Spleen (tissue), 7 donors: Measurements from ENCODE around the gene ZFYVE26.

Experiments used
- POLR2AphosphoS5 ChIP-seq, 3 donors: sonication (generic); formaldehyde crosslinking; IDR thresholded peaks; one replicate each; pipeline ENCODE4 v1.5.1; 2017; ENCODE audit warnings: antibody characterized with exemption in 3 of 3
- TF ChIP-seq, protein P1 (sequence below), 11 experiments: fragments of 200-600 bp in 7 of 11; fragments of 450-650 bp in 4 of 11; sonication (generic) in 4 of 11; IDR thresholded peaks in 8 of 11; conservative IDR thresholded peaks in 3 of 11; 1 replicate in 7 of 11; 2 replicates in 4 of 11; pipeline versions ENCODE4 v1.4.0 to v1.8.0; 2016 to 2021; ENCODE audit warnings: antibody characterized with exemption in 11 of 11, inconsistent platforms in 4 of 11, mild to moderate bottlenecking in 1 of 11
- donor health status: DM: no; HTN: no; CAD: no; lungs with moderate emphysema.
- donor health status: DM: no; HTN: no; CAD: no.
- donor health status: DM: no; HTN: no; CAD: no.

- TF ChIP-seq, protein P1, sequence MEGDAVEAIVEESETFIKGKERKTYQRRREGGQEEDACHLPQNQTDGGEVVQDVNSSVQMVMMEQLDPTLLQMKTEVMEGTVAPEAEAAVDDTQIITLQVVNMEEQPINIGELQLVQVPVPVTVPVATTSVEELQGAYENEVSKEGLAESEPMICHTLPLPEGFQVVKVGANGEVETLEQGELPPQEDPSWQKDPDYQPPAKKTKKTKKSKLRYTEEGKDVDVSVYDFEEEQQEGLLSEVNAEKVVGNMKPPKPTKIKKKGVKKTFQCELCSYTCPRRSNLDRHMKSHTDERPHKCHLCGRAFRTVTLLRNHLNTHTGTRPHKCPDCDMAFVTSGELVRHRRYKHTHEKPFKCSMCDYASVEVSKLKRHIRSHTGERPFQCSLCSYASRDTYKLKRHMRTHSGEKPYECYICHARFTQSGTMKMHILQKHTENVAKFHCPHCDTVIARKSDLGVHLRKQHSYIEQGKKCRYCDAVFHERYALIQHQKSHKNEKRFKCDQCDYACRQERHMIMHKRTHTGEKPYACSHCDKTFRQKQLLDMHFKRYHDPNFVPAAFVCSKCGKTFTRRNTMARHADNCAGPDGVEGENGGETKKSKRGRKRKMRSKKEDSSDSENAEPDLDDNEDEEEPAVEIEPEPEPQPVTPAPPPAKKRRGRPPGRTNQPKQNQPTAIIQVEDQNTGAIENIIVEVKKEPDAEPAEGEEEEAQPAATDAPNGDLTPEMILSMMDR (IDR thresholded peaks at IDR 0.05 in 8 of 11, conservative IDR thresholded peaks at IDR 0.05 in 3 of 11) = no peak
- no peak for TF ChIP-seq POLR2AphosphoS5 (IDR thresholded peaks at IDR 0.05)
These were observed 106.2 kb downstream of the ZFYVE26 start for GRCh38 chr14:67710209-67710608.
